GM21786 (cell line): ENCODE results near the gene FLT1.

Experiments
- ATAC-seq: cut with Tn5 transposase; IDR thresholded peaks from one replicate; pipeline ENCODE4 v1.9.1; 2021; ENCODE audit not compliant: unreplicated experiment

Gene FLT1

GRCh38 chr13:28527629-28528028 lies 32.7 kb upstream of the FLT1 start:
- ATAC-seq = no peak

- ATAC-seq = no peak
Observed at GRCh38 chr13:28526876-28527275, 31.9 kb upstream of the FLT1 start.

- no peak for ATAC-seq
Observed at GRCh38 chr13:28522871-28523270, 27.9 kb upstream of the FLT1 start.

GRCh38 chr13:28513745-28514144 lies 18.8 kb upstream of the FLT1 start:
- no peak for ATAC-seq

- no peak for ATAC-seq
Observed at GRCh38 chr13:28510542-28510941, 15.6 kb upstream of the FLT1 start.

GRCh38 chr13:28510066-28510465 lies 15.1 kb upstream of the FLT1 start:
- no peak for ATAC-seq

GRCh38 chr13:28505543-28506135 lies 10.7 kb upstream of the FLT1 start:
- no peak for ATAC-seq

GRCh38 chr13:28503182-28503967 lies 8.4 kb upstream of the FLT1 start:
- no peak for ATAC-seq

GRCh38 chr13:28501547-28501946 lies 6.6 kb upstream of the FLT1 start:
- ATAC-seq = no peak

GRCh38 chr13:28499609-28500008 lies 4.7 kb upstream of the FLT1 start:
- no peak for ATAC-seq

- ATAC-seq = no peak
Observed at GRCh38 chr13:28498481-28499115, 3.7 kb upstream of the FLT1 start.

GRCh38 chr13:28497143-28497876 lies 2.4 kb upstream of the FLT1 start:
- no peak for ATAC-seq

- no peak for ATAC-seq
Observed at GRCh38 chr13:28496188-28496564, 1.2 kb upstream of the FLT1 start.

- no peak for ATAC-seq
Observed at GRCh38 chr13:28495538-28496187, 735 bp upstream of the FLT1 start.

- ATAC-seq = peak; percentile 25
Observed at GRCh38 chr13:28494504-28494777, 487 bp downstream of the FLT1 start.

- ATAC-seq = peak; percentile 27
Observed at GRCh38 chr13:28493740-28494503, 1.0 kb downstream of the FLT1 start.

GRCh38 chr13:28492569-28493367 lies 2.2 kb downstream of the FLT1 start:
- no peak for ATAC-seq

- ATAC-seq = no peak
Observed at GRCh38 chr13:28490061-28490460, 4.9 kb downstream of the FLT1 start.

- no peak for ATAC-seq
Observed at GRCh38 chr13:28489524-28489931, 5.4 kb downstream of the FLT1 start.
